ENCODE measurements around the gene ATP9B.

- TF ChIP-seq CTCF (IDR thresholded peaks at IDR 0.05; ENCODE audit: low read length) (no peak), EZH2phosphoT487 (IDR thresholded peaks at IDR 0.05; ENCODE audit: low read length) (no peak), EZH2 (optimal IDR thresholded peaks at IDR 0.05; ENCODE audit: low read depth, low read length) (no peak)
Observed at GRCh38 chr18:79388043-79388442, 318.8 kb downstream of the ATP9B start.

Data from MM.1S (cell line).